GM12878 (cell line): ENCODE measurements around the gene ZNF629. TPM values are rescaled to one million over a fixed set of nuclear protein-coding genes. Genes with fewer than 3 reads are reported as not detected.

Experiments
- ATAC-seq: fragments of 200-7000 bp; cut with Tn5 transposase; 3 replicates; pipeline ENCODE4 v1.9.1; 2020; ENCODE audit warnings: mild to moderate bottlenecking, moderate library complexity
- BruUV-seq: library from RNA; stranded (reverse); fragments of 400-500 nt; replicated peaks from 2 replicates; lab custom pipeline; 2021; lab: Mats Ljungman, UMichigan
- CTCF ChIA-PET: fragments of 300-600 bp; sonication (Branson Sonifier 250); formaldehyde crosslinking; extraction: SDS; loops from one replicate; lab custom pipeline; 2021; ENCODE audit warnings: inconsistent platforms; lab: Yijun Ruan, JAX
- POLR2A ChIA-PET: fragments of 350-600 bp; formaldehyde crosslinking; extraction: SDS; loops from one replicate; lab custom pipeline; 2021; ENCODE audit warnings: inconsistent platforms; lab: Charles Lee
- RAD21 ChIA-PET: fragments of 300-600 bp; sonication (Branson Sonifier 250); formaldehyde crosslinking; loops from one replicate; lab custom pipeline; 2023; ENCODE audit warnings: antibody characterized with exemption; ENCODE audit not compliant: unreplicated experiment; lab: Charles Lee
- SMC1A ChIA-PET: fragments of 300-600 bp; sonication (Branson Sonifier 250); formaldehyde crosslinking; loops from one replicate; lab custom pipeline; 2023; ENCODE audit not compliant: unreplicated experiment, uncharacterized antibody; lab: Charles Lee
- DNase-seq: peaks from one replicate; pipeline ENCODE4 v3.0.0-alpha.2; 2011; ENCODE audit warnings: low read depth, low spot score
- FAIRE-seq: peaks from 3 replicates; lab custom pipeline; 2011; peaks lifted over from hg19 to GRCh38; lab: Jason Lieb, UNC
- H2AFZ ChIP-seq: 2 replicates; pipeline ENCODE4 v1.6.0; 2011; ENCODE audit warnings: low read depth, low read length, control low read depth; ENCODE audit not compliant: control insufficient read depth
- H3K27ac ChIP-seq: 2 replicates; pipeline ENCODE4 v1.5.1; 2011; ENCODE audit warnings: control low read depth; ENCODE audit not compliant: control insufficient read depth, insufficient read depth
- H3K27me3 ChIP-seq, 2 experiments: replicated peaks in 1 of 2; 2 replicates each; pipeline versions ENCODE4 v1.6.0 to v1.6.1; 2011; ENCODE audit warnings: low read length in 1 of 2; ENCODE audit not compliant: control insufficient read depth in 2 of 2, insufficient read depth in 2 of 2
- H3K36me3 ChIP-seq, 2 experiments: 2 replicates each; pipeline ENCODE4 v1.5.1; 2011; ENCODE audit warnings: low read length in 1 of 2; ENCODE audit not compliant: control insufficient read depth in 2 of 2, insufficient read depth in 2 of 2
- H3K4me1 ChIP-seq: 2 replicates; pipeline ENCODE4 v1.6.1; 2011; ENCODE audit warnings: mild to moderate bottlenecking, low read length, moderate library complexity, mixed read lengths; ENCODE audit not compliant: control insufficient read depth, insufficient read depth
- H3K4me2 ChIP-seq: 2 replicates; pipeline ENCODE4 v1.6.0; 2011; ENCODE audit warnings: control low read depth; ENCODE audit not compliant: control insufficient read depth, insufficient read depth
- H3K4me3 ChIP-seq: fragments of 200-600 bp; sonication (generic); 2 replicates; pipeline ENCODE4 v1.5.1; 2016
- H3K79me2 ChIP-seq: 2 replicates; pipeline ENCODE4 v1.6.0; 2011; ENCODE audit warnings: low read length; ENCODE audit not compliant: control insufficient read depth, insufficient read depth
- H3K9ac ChIP-seq: 2 replicates; pipeline ENCODE4 v1.8.0; 2011; ENCODE audit warnings: low read length, control low read depth, mixed read lengths; ENCODE audit not compliant: control insufficient read depth, insufficient read depth
- H3K9me3 ChIP-seq: replicated peaks from 3 replicates; pipeline ENCODE4 v1.5.1; 2011; ENCODE audit warnings: mild to moderate bottlenecking, low read length; ENCODE audit not compliant: control insufficient read depth, insufficient read depth
- H4K20me1 ChIP-seq: 2 replicates; pipeline ENCODE4 v1.6.0; 2011; ENCODE audit not compliant: control insufficient read depth, insufficient read depth
- CREM ChIP-seq: IDR thresholded peaks from 2 replicates; pipeline ENCODE4 v1.6.1; 2014; ENCODE audit warnings: antibody characterized with exemption, low read depth
- NKRF ChIP-seq: fragments of 450-650 bp; conservative IDR thresholded peaks from 2 replicates; pipeline ENCODE4 v1.6.1; 2017; ENCODE audit warnings: mild to moderate bottlenecking, moderate library complexity
- RELA ChIP-seq: fragments of 450-650 bp; IDR thresholded peaks from 2 replicates; pipeline ENCODE4 v1.8.0; 2014; ENCODE audit warnings: borderline replicate concordance; ENCODE audit not compliant: partially characterized antibody
- WGBS: methylation state at CpG from one replicate; pipeline ENCODE4 v1.1.6; 2016; ENCODE audit warnings: low lambda C conversion rate; ENCODE audit not compliant: insufficient replicate concordance, insufficient coverage; ENCODE audit errors: missing lambda C conversion rate; 5-methylcytosine and 5-hydroxymethylcytosine counted together
- in situ Hi-C: fragments of 300-500 bp; cut with MboI; formaldehyde crosslinking; loops from 9 replicates; pipeline ENCODE4 v1.14.3; 2018; ENCODE audit warnings: mixed read lengths
- intact Hi-C: fragments of 100-400 bp; cut with micrococcal nuclease; formaldehyde crosslinking; loops from one replicate; pipeline ENCODE4 v1.14.2; 2022; ENCODE audit not compliant: unreplicated experiment
- polyA plus RNA-seq, 11 experiments: library from polyadenylated mRNA; depleted of rRNA in 4 of 11; unstranded in 6 of 11; stranded (reverse) in 5 of 11; fragments of >200 nt; fragmentation: Nextera tagmentation in 4 of 11; fragmentation: Illumina TruSeq in 1 of 11; extraction: Ambion mirVana in 4 of 11; extraction: Trizol in 1 of 11; gene quantifications; 1 replicate in 1 of 11; 2 replicates in 10 of 11; pipeline versions ENCODE4 v1.2.1 to v1.2.3, GENCODE V29; 2011 to 2016; ENCODE audit warnings: inconsistent platforms in 2 of 11, missing spikeins in 2 of 11, low read depth in 1 of 11
- total RNA-seq, 4 experiments: library from RNA; depleted of rRNA in 3 of 4; stranded (reverse); fragments of >200 nt in 3 of 4; fragmentation: Illumina TruSeq in 1 of 4; extraction: Trizol in 1 of 4; gene quantifications; 2 replicates each; pipeline versions ENCODE4 v1.2.1 to v1.2.3, GENCODE V29; 2013 to 2021

Gene ZNF629
- total and polyA plus RNA-seq, 10 of the 15 experiments (the other 5 are each of a cell fraction or from before 2014, with no cell fraction given), result 0.02 to 0.69 (median 0.40) TPM

DNA sequence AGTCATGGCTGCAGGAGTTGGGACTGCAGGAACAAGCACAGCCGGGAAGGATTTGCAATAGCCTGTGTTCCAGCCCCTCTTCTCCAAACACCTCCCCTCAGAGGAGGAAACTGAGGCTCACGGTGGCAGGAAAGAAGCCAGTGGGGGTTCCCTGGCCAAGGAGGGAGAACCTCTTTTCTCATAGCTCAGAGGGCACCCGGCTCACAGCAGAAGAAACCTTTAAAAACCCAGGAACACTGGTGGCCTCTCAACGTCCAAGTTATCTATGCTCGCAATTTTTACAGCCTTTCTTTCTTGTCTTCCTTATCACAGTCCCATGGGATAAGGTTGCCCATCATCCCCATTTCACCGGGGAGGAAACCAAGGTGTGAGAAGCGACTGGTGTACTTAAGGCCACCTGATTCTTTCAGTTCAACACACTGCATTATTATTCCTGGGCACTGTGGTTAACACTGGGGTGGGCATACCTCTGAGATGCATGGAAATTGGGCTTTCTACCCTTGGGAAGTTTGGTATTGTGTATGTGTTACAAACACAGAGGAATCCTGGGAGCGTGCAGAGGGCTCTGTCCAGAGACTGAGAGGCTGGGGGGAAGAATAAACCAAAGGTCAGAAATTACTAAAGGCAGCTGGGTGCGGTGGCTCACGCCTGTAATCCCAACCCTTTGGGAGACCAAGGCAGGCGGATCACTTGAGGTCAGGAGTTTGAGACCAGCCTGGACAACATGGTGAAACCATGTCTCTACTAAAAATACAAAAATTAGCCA, 791 bp upstream of the ZNF629 start:
- no peak for FAIRE-seq

More for the DNA sequence above, 791 bp upstream of the ZNF629 start:
- no peak for DNase-seq
- H2AFZ ChIP-seq, result peak overlapping the region; percentile 49
- ChIA-PET POLR2A (no interaction called here), CTCF (no interaction called here), RAD21 (no interaction called here), SMC1A (interaction anchor here (0.6 kb wide), 1 partner anchor 113 kb away, joined by 3 read pairs; no protein-coding TSS in a partner anchor)
- peak overlapping the region; percentile 50 for H3K4me2 ChIP-seq
- BruUV-seq, result no TSS peak
- H4K20me1 ChIP-seq, result no peaks in the 10 kb centered on the region
- H3K9me3 ChIP-seq, result no peaks in the 10 kb centered on the region
- H3K79me2 ChIP-seq, result no peaks in the 10 kb centered on the region
- H3K4me1 ChIP-seq, result no peaks in the 10 kb centered on the region
- H3K4me3 ChIP-seq, result peak overlapping the region; percentile 63
- no peak overlapping the region for H3K27ac ChIP-seq
- no peak for ATAC-seq
- H3K36me3 ChIP-seq, result no peaks in the 10 kb centered on the region
- 29% methylated on average over 11 of the region's 11 CpGs for WGBS
- TF ChIP-seq CREM, result no peak
- no peak for TF ChIP-seq NKRF
- TF ChIP-seq RELA, result no peak
- H3K27me3 ChIP-seq, result peaks cover 0 to 3% of the 10 kb centered on the region in 2 experiments; a peak in 2 of 4 replicates
- in situ Hi-C loops (no loop called here), intact Hi-C loops (no loop called here)
- peak overlapping the region; percentile 59; the same call in 1 of the 2 replicates for H3K9ac ChIP-seq
